Measurements from ENCODE around the gene FOXR1. TPM values are rescaled to one million over a fixed set of nuclear protein-coding genes. Genes with fewer than 3 reads are reported as not detected.

FOXR1 gene
- total RNA-seq, 1 donor = not detected

- H3K27ac ChIP-seq (ENCODE audit: low read depth, low read length) = no peak overlapping the region
- peaks cover 70% of the 10 kb centered on the region for H3K79me2 ChIP-seq (ENCODE audit: insufficient read depth, low read length)
- H3K27me3 ChIP-seq (ENCODE audit: insufficient read depth, low read length) = no peaks in the 10 kb centered on the region
- H2AFZ ChIP-seq (ENCODE audit: low read length) = no peak overlapping the region
- no peak for DNase-seq (ENCODE audit: insufficient read length, low spot score, missing footprints)
- H3K36me3 ChIP-seq (ENCODE audit: insufficient read depth, low read length) = peaks cover 51% of the 10 kb centered on the region
- peaks cover 21% of the 10 kb centered on the region for H3K4me1 ChIP-seq (ENCODE audit: insufficient read depth, low read length)
- peak overlapping the region; percentile 99 for H3K4me3 ChIP-seq (ENCODE audit: insufficient read depth, low read length)
- H3K4me2 ChIP-seq (ENCODE audit: insufficient read depth, low read length) = peak overlapping the region; percentile 89
- no peak for TF ChIP-seq CTCF (IDR thresholded peaks at IDR 0.05; ENCODE audit: extremely low read depth, low read depth, low read length)
- H4K20me1 ChIP-seq (ENCODE audit: insufficient read depth, low read length) = peaks cover 17% of the 10 kb centered on the region
- no peaks in the 10 kb centered on the region for H3K9me3 ChIP-seq (ENCODE audit: low read depth, low read length)
Measured at GRCh38 chr11:119019996-119020395, 48.4 kb downstream of the FOXR1 start.

GRCh38 chr11:119021631-119022030, 50.1 kb downstream of the FOXR1 start:
- H3K79me2 ChIP-seq (ENCODE audit: insufficient read depth, low read length) = peaks cover 57% of the 10 kb centered on the region
- H3K4me3 ChIP-seq (ENCODE audit: insufficient read depth, low read length) = no peak overlapping the region
- DNase-seq (ENCODE audit: insufficient read length, low spot score, missing footprints) = no peak
- H3K27me3 ChIP-seq (ENCODE audit: insufficient read depth, low read length) = no peaks in the 10 kb centered on the region
- no peak overlapping the region for H3K4me2 ChIP-seq (ENCODE audit: insufficient read depth, low read length)
- TF ChIP-seq CTCF (IDR thresholded peaks at IDR 0.05; ENCODE audit: extremely low read depth, low read depth, low read length) = no peak
- peaks cover 15% of the 10 kb centered on the region for H3K4me1 ChIP-seq (ENCODE audit: insufficient read depth, low read length)
- no peaks in the 10 kb centered on the region for H3K9me3 ChIP-seq (ENCODE audit: low read depth, low read length)
- H2AFZ ChIP-seq (ENCODE audit: low read length) = no peak overlapping the region
- H3K27ac ChIP-seq (ENCODE audit: low read depth, low read length) = no peak overlapping the region
- peaks cover 39% of the 10 kb centered on the region for H3K36me3 ChIP-seq (ENCODE audit: insufficient read depth, low read length)
- peaks cover 17% of the 10 kb centered on the region for H4K20me1 ChIP-seq (ENCODE audit: insufficient read depth, low read length)

- Histone ChIP-seq H3K4me2 (ENCODE audit: insufficient read depth, low read length) (no peak overlapping the region), H3K79me2 (ENCODE audit: insufficient read depth, low read length) (peaks cover 41% of the 10 kb centered on the region), H3K4me3 (ENCODE audit: insufficient read depth, low read length) (no peak overlapping the region), H3K27ac (ENCODE audit: low read depth, low read length) (no peak overlapping the region), H3K9me3 (ENCODE audit: low read depth, low read length) (no peaks in the 10 kb centered on the region), H3K36me3 (ENCODE audit: insufficient read depth, low read length) (peaks cover 38% of the 10 kb centered on the region), H3K4me1 (ENCODE audit: insufficient read depth, low read length) (peaks cover 8% of the 10 kb centered on the region), H3K27me3 (ENCODE audit: insufficient read depth, low read length) (no peaks in the 10 kb centered on the region), H4K20me1 (ENCODE audit: insufficient read depth, low read length) (peaks cover 17% of the 10 kb centered on the region), H2AFZ (ENCODE audit: low read length) (no peak overlapping the region)
- TF ChIP-seq CTCF (IDR thresholded peaks at IDR 0.05; ENCODE audit: extremely low read depth, low read depth, low read length) = no peak
- DNase-seq (ENCODE audit: insufficient read length, low spot score, missing footprints) = no peak
Measured at GRCh38 chr11:119023741-119024140, 52.2 kb downstream of the FOXR1 start.

- Histone ChIP-seq H4K20me1 (ENCODE audit: insufficient read depth, low read length) (peaks cover 14% of the 10 kb centered on the region), H3K4me1 (ENCODE audit: insufficient read depth, low read length) (peaks cover 11% of the 10 kb centered on the region), H3K4me2 (ENCODE audit: insufficient read depth, low read length) (no peak overlapping the region), H3K4me3 (ENCODE audit: insufficient read depth, low read length) (no peak overlapping the region), H2AFZ (ENCODE audit: low read length) (no peak overlapping the region), H3K79me2 (ENCODE audit: insufficient read depth, low read length) (peaks cover 32% of the 10 kb centered on the region), H3K27me3 (ENCODE audit: insufficient read depth, low read length) (no peaks in the 10 kb centered on the region), H3K36me3 (ENCODE audit: insufficient read depth, low read length) (peaks cover 38% of the 10 kb centered on the region), H3K27ac (ENCODE audit: low read depth, low read length) (no peak overlapping the region), H3K9me3 (ENCODE audit: low read depth, low read length) (no peaks in the 10 kb centered on the region)
- no peak for TF ChIP-seq CTCF (IDR thresholded peaks at IDR 0.05; ENCODE audit: extremely low read depth, low read depth, low read length)
- no peak for DNase-seq (ENCODE audit: insufficient read length, low spot score, missing footprints)
Measured at GRCh38 chr11:119024430-119025098, 53.0 kb downstream of the FOXR1 start.

All from osteoblast (primary cell).